H9 (cell line): ENCODE results near the gene SLC1A6. TPM values are rescaled to one million over a fixed set of nuclear protein-coding genes. Genes with fewer than 3 reads are reported as not detected.

Experiments used
- DNase-seq: peaks from one replicate; pipeline ENCODE4 v3.0.0-alpha.2; 2017
- H2AFZ ChIP-seq: one replicate; pipeline ENCODE4 v1.6.1; 2013; ENCODE audit warnings: mild to moderate bottlenecking, low read length, control low read depth, moderate library complexity
- H2AK5ac ChIP-seq: 2 replicates; pipeline ENCODE4 v1.6.1; 2013; ENCODE audit warnings: low read length, control low read depth, mixed read lengths; ENCODE audit not compliant: insufficient read length
- H2BK120ac ChIP-seq: one replicate; pipeline ENCODE4 v1.6.1; 2013; ENCODE audit warnings: low read depth, mild to moderate bottlenecking, low read length, control low read depth, inconsistent platforms; ENCODE audit not compliant: poor library complexity, severe bottlenecking
- H2BK12ac ChIP-seq: 2 replicates; pipeline ENCODE4 v1.6.1; 2013; ENCODE audit warnings: low read length, control low read depth, mixed read lengths, low read depth; ENCODE audit not compliant: insufficient read length
- H2BK15ac ChIP-seq: 2 replicates; pipeline ENCODE4 v1.6.1; 2013; ENCODE audit warnings: low read depth, low read length, control low read depth
- H2BK20ac ChIP-seq: one replicate; pipeline ENCODE4 v1.6.1; 2013; ENCODE audit warnings: low read depth, mild to moderate bottlenecking, low read length, control low read depth, inconsistent platforms; ENCODE audit not compliant: poor library complexity, severe bottlenecking
- H2BK5ac ChIP-seq: 2 replicates; pipeline ENCODE4 v1.6.1; 2013; ENCODE audit warnings: low read length, control low read depth, mixed read lengths; ENCODE audit not compliant: insufficient read length
- H3K14ac ChIP-seq: 2 replicates; pipeline ENCODE4 v1.6.1; 2013; ENCODE audit warnings: low read length, control low read depth; ENCODE audit not compliant: insufficient read depth
- H3K18ac ChIP-seq: 2 replicates; pipeline ENCODE4 v1.6.1; 2013; ENCODE audit warnings: low read depth, mild to moderate bottlenecking, mixed read lengths, low read length, control low read depth; ENCODE audit not compliant: insufficient read length
- H3K23ac ChIP-seq: 2 replicates; pipeline ENCODE4 v1.6.1; 2013; ENCODE audit warnings: low read length, control low read depth, mixed read lengths, low read depth; ENCODE audit not compliant: insufficient read length
- H3K23me2 ChIP-seq: 2 replicates; pipeline ENCODE4 v1.6.1; 2013; ENCODE audit warnings: low read depth, mild to moderate bottlenecking, mixed read lengths, low read length, control low read depth; ENCODE audit not compliant: insufficient read length, poor library complexity, severe bottlenecking
- H3K27ac ChIP-seq: 2 replicates; pipeline ENCODE4 v1.5.1; 2013; ENCODE audit warnings: low read length, control low read depth, mixed read lengths, low read depth; ENCODE audit not compliant: insufficient read length
- H3K27me3 ChIP-seq: 2 replicates; pipeline ENCODE4 v1.6.1; 2013; ENCODE audit warnings: low read length, control low read depth, inconsistent platforms; ENCODE audit not compliant: insufficient read depth
- H3K4ac ChIP-seq: 2 replicates; pipeline ENCODE4 v1.6.1; 2013; ENCODE audit warnings: low read depth, mild to moderate bottlenecking, control low read depth, inconsistent platforms, low read length, moderate library complexity
- H3K4me1 ChIP-seq: 2 replicates; pipeline ENCODE4 v1.6.1; 2013; ENCODE audit warnings: low read length, control low read depth, inconsistent platforms; ENCODE audit not compliant: insufficient read depth
- H3K4me2 ChIP-seq: 2 replicates; pipeline ENCODE4 v1.6.1; 2013; ENCODE audit warnings: low read length, control low read depth, mixed read lengths; ENCODE audit not compliant: insufficient read length, insufficient read depth
- H3K56ac ChIP-seq: 2 replicates; pipeline ENCODE4 v1.6.1; 2013; ENCODE audit warnings: low read depth, mild to moderate bottlenecking, mixed read lengths, low read length, control low read depth; ENCODE audit not compliant: insufficient read length
- H3K79me1 ChIP-seq: 2 replicates; pipeline ENCODE4 v1.6.1; 2013; ENCODE audit warnings: low read depth, mild to moderate bottlenecking, moderate library complexity, low read length, control low read depth, inconsistent platforms; ENCODE audit not compliant: insufficient read depth, poor library complexity, severe bottlenecking
- H3K79me2 ChIP-seq: 2 replicates; pipeline ENCODE4 v1.6.1; 2013; ENCODE audit warnings: low read length, control low read depth, inconsistent platforms; ENCODE audit not compliant: insufficient read depth
- H3K9ac ChIP-seq: 2 replicates; pipeline ENCODE4 v1.6.1; 2013; ENCODE audit warnings: low read length, control low read depth, mixed read lengths; ENCODE audit not compliant: insufficient read length; ENCODE audit errors: extremely low read depth
- H3K9me3 ChIP-seq: one replicate; pipeline ENCODE4 v1.6.1; 2013; ENCODE audit warnings: low read depth, low read length, inconsistent platforms; ENCODE audit not compliant: control insufficient read depth
- H3T11ph ChIP-seq: one replicate; pipeline ENCODE4 v1.6.1; 2013; ENCODE audit warnings: mild to moderate bottlenecking, low read length, control low read depth, inconsistent platforms
- H4K20me1 ChIP-seq: one replicate; pipeline ENCODE4 v1.6.1; 2013; ENCODE audit not compliant: control insufficient read depth, insufficient read length, insufficient read depth
- H4K5ac ChIP-seq: 2 replicates; pipeline ENCODE4 v1.6.1; 2013; ENCODE audit warnings: low read depth, mild to moderate bottlenecking, mixed read lengths, low read length, control low read depth; ENCODE audit not compliant: insufficient read length
- H4K8ac ChIP-seq: replicated peaks from 2 replicates; pipeline ENCODE4 v1.6.1; 2013; ENCODE audit warnings: low read length, control low read depth, mixed read lengths, low read depth; ENCODE audit not compliant: insufficient read length
- H4K91ac ChIP-seq: 2 replicates; pipeline ENCODE4 v1.6.1; 2013; ENCODE audit warnings: low read depth, mild to moderate bottlenecking, moderate library complexity, mixed read lengths, low read length, control low read depth; ENCODE audit not compliant: insufficient read length
- H3K27ac Mint-ChIP-seq, 3 experiments: 2 replicates in 2 of 3; 3 replicates in 1 of 3; pipeline ENCODE4 v1.8.0; 2020 to 2021; ENCODE audit warnings: mixed read lengths in 3 of 3, mild to moderate bottlenecking in 1 of 3, moderate library complexity in 1 of 3
- H3K27me3 Mint-ChIP-seq: 2 replicates; pipeline ENCODE4 v1.8.0; 2021; ENCODE audit warnings: low read depth, mild to moderate bottlenecking, moderate library complexity, mixed read lengths
- H3K36me3 Mint-ChIP-seq, 3 experiments: 2 replicates in 2 of 3; 3 replicates in 1 of 3; pipeline ENCODE4 v1.8.0; 2020 to 2021; ENCODE audit warnings: low read depth in 3 of 3, mixed read lengths in 3 of 3; ENCODE audit not compliant: insufficient read depth in 1 of 3
- H3K4me1 Mint-ChIP-seq, 2 experiments: 2 replicates each; pipeline ENCODE4 v1.8.0; 2020; ENCODE audit warnings: mixed read lengths in 2 of 2
- H3K4me3 Mint-ChIP-seq, 2 experiments: 2 replicates in 1 of 2; 3 replicates in 1 of 2; pipeline ENCODE4 v1.8.0; 2020 to 2021; ENCODE audit warnings: mild to moderate bottlenecking in 2 of 2, mixed read lengths in 2 of 2, moderate library complexity in 1 of 2
- H3K9me3 Mint-ChIP-seq, 2 experiments: 2 replicates in 1 of 2; 3 replicates in 1 of 2; pipeline ENCODE4 v1.8.0; 2020; ENCODE audit warnings: mild to moderate bottlenecking in 2 of 2, mixed read lengths in 2 of 2, moderate library complexity in 1 of 2
- CTCF ChIP-seq: fragments of 200-600 bp; sonication (generic); conservative IDR thresholded peaks from 3 replicates; pipeline ENCODE4 v1.8.0; 2021; ENCODE audit warnings: antibody characterized with exemption, mild to moderate bottlenecking
- WGBS: extraction: QIAGEN DNeasy Blood & Tissue Kit; methylation state at CpG from one replicate; pipeline ENCODE4 v1.1.7; 2013; ENCODE audit warnings: missing lambda C conversion rate, low lambda C conversion rate, mixed read lengths; ENCODE audit not compliant: insufficient read length; ENCODE audit errors: extremely low coverage; 5-methylcytosine and 5-hydroxymethylcytosine counted together
- total RNA-seq: library from RNA; stranded (reverse); gene quantifications from 2 replicates; pipeline ENCODE4 v1.2.1, GENCODE V29; 2021

Gene SLC1A6
- total RNA-seq, 1 experiment from 2014 or later, result 8.3 TPM

GRCh38 chr19:14978161-14978776 lies 1.4 kb downstream of the SLC1A6 start:
- Histone ChIP-seq H2BK12ac (no peak overlapping the region), H3K27me3 (no peaks in the 10 kb centered on the region; the same call in 1 of the 2 replicates), H3K18ac (no peak overlapping the region), H3K4me2 (peak overlapping the region; percentile 72), H3K9ac (no peak overlapping the region), H4K91ac (no peak overlapping the region), H2BK120ac (no peak overlapping the region), H3K27ac (no peak overlapping the region), H2AK5ac (no peak overlapping the region), H3K23me2 (no peaks in the 10 kb centered on the region), H3K79me2 (no peaks in the 10 kb centered on the region), H2BK15ac (no peak overlapping the region), H2BK20ac (no peak overlapping the region), H4K8ac (no peak overlapping the region), H4K20me1 (no peaks in the 10 kb centered on the region), H3K14ac (no peak overlapping the region), H3K79me1 (no peaks in the 10 kb centered on the region), H3K9me3 (no peaks in the 10 kb centered on the region), H2AFZ (no peak overlapping the region), H4K5ac (no peak overlapping the region), H3K23ac (no peak overlapping the region), H3K4me1 (no peaks in the 10 kb centered on the region), H3K4ac (no peak overlapping the region), H2BK5ac (no peak overlapping the region), H3K56ac (no peak overlapping the region), H3T11ph (no peak overlapping the region)
- DNase-seq, result no peak
- Mint-ChIP-seq H3K36me3 (no peaks in the 10 kb centered on the region; a peak in 2 of 7 replicates), H3K9me3 (no peaks in the 10 kb centered on the region), H3K27ac (no peak overlapping the region), H3K4me1 (peaks cover 0 to 20% of the 10 kb centered on the region in 2 experiments; a peak in 2 of 4 replicates), H3K27me3 (peaks cover 42% of the 10 kb centered on the region), H3K4me3 (peak overlapping the region; percentile 78 to 93)
- no CpG with 5 or more reads among the region's 6 CpGs for whole genome bisulfite sequencing
- TF ChIP-seq CTCF, result no peak
